Ishikawa (cell line): ENCODE measurements around the gene UHMK1.

Experiments
- CREB1 ChIP-seq: IDR thresholded peaks from 2 replicates; pipeline ENCODE4 v1.6.1; 2012; ENCODE audit warnings: low read depth
- EGR1 ChIP-seq: IDR thresholded peaks from 2 replicates; pipeline ENCODE4 v1.6.1; 2012
- EP300 ChIP-seq: IDR thresholded peaks from 2 replicates; pipeline ENCODE4 v1.6.1; 2012; ENCODE audit warnings: borderline replicate concordance
- FOXM1 ChIP-seq: IDR thresholded peaks from 2 replicates; pipeline ENCODE4 v1.6.1; 2012; ENCODE audit warnings: low read depth, borderline replicate concordance
- MAX ChIP-seq: IDR thresholded peaks from 2 replicates; pipeline ENCODE4 v1.6.1; 2012
- NFIC ChIP-seq: IDR thresholded peaks from 2 replicates; pipeline ENCODE4 v1.6.1; 2012
- RAD21 ChIP-seq: IDR thresholded peaks from 2 replicates; pipeline ENCODE4 v1.6.1; 2012; ENCODE audit warnings: low read depth
- TAF1 ChIP-seq: IDR thresholded peaks from 2 replicates; pipeline ENCODE4 v1.6.1; 2012; ENCODE audit warnings: low read depth, mild to moderate bottlenecking
- TCF12 ChIP-seq: IDR thresholded peaks from 2 replicates; pipeline ENCODE4 v1.6.1; 2012; ENCODE audit warnings: low read depth
- TEAD4 ChIP-seq: IDR thresholded peaks from 2 replicates; pipeline ENCODE4 v1.6.1; 2012
- USF1 ChIP-seq: IDR thresholded peaks from 2 replicates; pipeline ENCODE4 v1.6.1; 2012
- YY1 ChIP-seq: IDR thresholded peaks from 2 replicates; pipeline ENCODE4 v1.6.1; 2012; ENCODE audit warnings: low read depth
- ZBTB7A ChIP-seq: IDR thresholded peaks from 2 replicates; pipeline ENCODE4 v1.6.1; 2012; ENCODE audit warnings: low read depth
- TF ChIP-seq, protein P1 (sequence below): IDR thresholded peaks from 2 replicates; pipeline ENCODE4 v1.6.1; 2012; ENCODE audit warnings: low read depth, mild to moderate bottlenecking

GRCh38 chr1:162502077-162502476, 4.5 kb downstream of the UHMK1 start:
- TF ChIP-seq MAX (no peak), EGR1 (no peak), RAD21 (no peak), TAF1 (no peak), EP300 (no peak), CREB1 (no peak), TEAD4 (no peak), YY1 (no peak), NFIC (no peak), TCF12 (no peak), FOXM1 (no peak), USF1 (no peak), ZBTB7A (no peak)
- TF ChIP-seq, protein P1, sequence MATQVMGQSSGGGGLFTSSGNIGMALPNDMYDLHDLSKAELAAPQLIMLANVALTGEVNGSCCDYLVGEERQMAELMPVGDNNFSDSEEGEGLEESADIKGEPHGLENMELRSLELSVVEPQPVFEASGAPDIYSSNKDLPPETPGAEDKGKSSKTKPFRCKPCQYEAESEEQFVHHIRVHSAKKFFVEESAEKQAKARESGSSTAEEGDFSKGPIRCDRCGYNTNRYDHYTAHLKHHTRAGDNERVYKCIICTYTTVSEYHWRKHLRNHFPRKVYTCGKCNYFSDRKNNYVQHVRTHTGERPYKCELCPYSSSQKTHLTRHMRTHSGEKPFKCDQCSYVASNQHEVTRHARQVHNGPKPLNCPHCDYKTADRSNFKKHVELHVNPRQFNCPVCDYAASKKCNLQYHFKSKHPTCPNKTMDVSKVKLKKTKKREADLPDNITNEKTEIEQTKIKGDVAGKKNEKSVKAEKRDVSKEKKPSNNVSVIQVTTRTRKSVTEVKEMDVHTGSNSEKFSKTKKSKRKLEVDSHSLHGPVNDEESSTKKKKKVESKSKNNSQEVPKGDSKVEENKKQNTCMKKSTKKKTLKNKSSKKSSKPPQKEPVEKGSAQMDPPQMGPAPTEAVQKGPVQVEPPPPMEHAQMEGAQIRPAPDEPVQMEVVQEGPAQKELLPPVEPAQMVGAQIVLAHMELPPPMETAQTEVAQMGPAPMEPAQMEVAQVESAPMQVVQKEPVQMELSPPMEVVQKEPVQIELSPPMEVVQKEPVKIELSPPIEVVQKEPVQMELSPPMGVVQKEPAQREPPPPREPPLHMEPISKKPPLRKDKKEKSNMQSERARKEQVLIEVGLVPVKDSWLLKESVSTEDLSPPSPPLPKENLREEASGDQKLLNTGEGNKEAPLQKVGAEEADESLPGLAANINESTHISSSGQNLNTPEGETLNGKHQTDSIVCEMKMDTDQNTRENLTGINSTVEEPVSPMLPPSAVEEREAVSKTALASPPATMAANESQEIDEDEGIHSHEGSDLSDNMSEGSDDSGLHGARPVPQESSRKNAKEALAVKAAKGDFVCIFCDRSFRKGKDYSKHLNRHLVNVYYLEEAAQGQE: no peak
